Measurements from ENCODE around the gene CPN2.

- no peak for TF ChIP-seq POLR2AphosphoS5 (IDR thresholded peaks at IDR 0.05; ENCODE audit: low read depth, low read length)
- no peak for TF ChIP-seq TAF1 (IDR thresholded peaks at IDR 0.05; ENCODE audit: borderline replicate concordance, insufficient read depth, low read length)
- no peak for TF ChIP-seq SIN3A (IDR thresholded peaks at IDR 0.05; ENCODE audit: borderline replicate concordance, insufficient read depth, low read length)
- no peak for TF ChIP-seq REST (IDR thresholded peaks at IDR 0.05; ENCODE audit: insufficient read depth in 1 of 2, low read depth in 2 of 2, low read length in 2 of 2)
- TF ChIP-seq FOXP2 (optimal IDR thresholded peaks at IDR 0.05; ENCODE audit: borderline replicate concordance, extremely low read depth, extremely low read length, insufficient read depth): no peak
These were observed 47.4 kb downstream of the CPN2 start for GRCh38 chr3:194303749-194304148.

Measured in PFSK-1 (cell line).